Measurements from ENCODE around the gene ASIP.
"Not testable (repeated sequence)": the region's sequence is repeated elsewhere in the genome, so short reads cannot be mapped to it uniquely, and the experiment has no call there.

The ASIP gene

DNA sequence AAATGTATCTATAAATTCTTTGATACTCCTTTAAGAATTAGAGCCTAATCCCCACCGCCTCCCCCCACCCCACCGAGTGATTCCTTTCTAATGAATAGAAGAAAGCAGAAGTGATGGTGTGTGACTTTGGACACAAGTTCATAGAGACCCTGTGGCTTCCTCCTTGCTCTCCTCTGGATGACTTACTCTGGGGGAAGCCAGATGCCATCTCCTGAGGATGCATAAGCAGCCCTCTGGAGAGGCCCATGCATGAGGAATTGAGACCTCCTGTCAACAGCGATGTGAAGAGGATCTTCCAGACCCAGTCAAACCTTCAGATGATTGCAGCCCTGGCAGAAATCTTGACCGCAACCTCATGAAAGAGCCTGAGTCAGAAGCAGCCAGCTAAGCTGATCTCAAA, 40.8 kb downstream of the ASIP start:
- Histone ChIP-seq H3K27ac (ENCODE audit: low read depth, low read length) (no peak overlapping the region), H3K36me3 (ENCODE audit: control insufficient read depth, low read length) (peaks cover 84% of the 10 kb centered on the region), H3K79me2 (ENCODE audit: control insufficient read depth, low read length) (no peaks in the 10 kb centered on the region), H3K9me2 (replicated peaks; ENCODE audit: control insufficient read depth, low read length) (no peaks in the 10 kb centered on the region), H3K4me3 (ENCODE audit: low read length) (no peak overlapping the region), H3K4me1 (ENCODE audit: control insufficient read depth, low read length) (no peaks in the 10 kb centered on the region), H4K20me1 (ENCODE audit: control insufficient read depth, insufficient read depth, low read depth, low read length) (no peaks in the 10 kb centered on the region), H3K9me3 (ENCODE audit: control insufficient read depth, insufficient read depth, low read length) (no peaks in the 10 kb centered on the region), H3F3A (ENCODE audit: control insufficient read depth, insufficient read depth) (no peaks in the 10 kb centered on the region), H3K4me2 (ENCODE audit: low read length) (no peak overlapping the region), H3K27me3 (ENCODE audit: control insufficient read depth, low read length) (no peaks in the 10 kb centered on the region)
- TF ChIP-seq, protein P1, sequence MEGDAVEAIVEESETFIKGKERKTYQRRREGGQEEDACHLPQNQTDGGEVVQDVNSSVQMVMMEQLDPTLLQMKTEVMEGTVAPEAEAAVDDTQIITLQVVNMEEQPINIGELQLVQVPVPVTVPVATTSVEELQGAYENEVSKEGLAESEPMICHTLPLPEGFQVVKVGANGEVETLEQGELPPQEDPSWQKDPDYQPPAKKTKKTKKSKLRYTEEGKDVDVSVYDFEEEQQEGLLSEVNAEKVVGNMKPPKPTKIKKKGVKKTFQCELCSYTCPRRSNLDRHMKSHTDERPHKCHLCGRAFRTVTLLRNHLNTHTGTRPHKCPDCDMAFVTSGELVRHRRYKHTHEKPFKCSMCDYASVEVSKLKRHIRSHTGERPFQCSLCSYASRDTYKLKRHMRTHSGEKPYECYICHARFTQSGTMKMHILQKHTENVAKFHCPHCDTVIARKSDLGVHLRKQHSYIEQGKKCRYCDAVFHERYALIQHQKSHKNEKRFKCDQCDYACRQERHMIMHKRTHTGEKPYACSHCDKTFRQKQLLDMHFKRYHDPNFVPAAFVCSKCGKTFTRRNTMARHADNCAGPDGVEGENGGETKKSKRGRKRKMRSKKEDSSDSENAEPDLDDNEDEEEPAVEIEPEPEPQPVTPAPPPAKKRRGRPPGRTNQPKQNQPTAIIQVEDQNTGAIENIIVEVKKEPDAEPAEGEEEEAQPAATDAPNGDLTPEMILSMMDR (IDR thresholded peaks at IDR 0.05; ENCODE audit: low read depth, low read length, poor library complexity, severe bottlenecking), result no peak
- no peak for TF ChIP-seq EZH2phosphoT487 (IDR thresholded peaks at IDR 0.05; ENCODE audit: borderline replicate concordance, low read length)

GRCh38 chr20:34283844-34284243, 42.6 kb downstream of the ASIP start:
- Histone ChIP-seq H3K27ac (ENCODE audit: low read depth, low read length) (no peak overlapping the region), H3K4me3 (ENCODE audit: low read length) (no peak overlapping the region), H3K79me2 (ENCODE audit: control insufficient read depth, low read length) (no peaks in the 10 kb centered on the region), H4K20me1 (ENCODE audit: control insufficient read depth, insufficient read depth, low read depth, low read length) (no peaks in the 10 kb centered on the region), H3K4me1 (ENCODE audit: control insufficient read depth, low read length) (no peaks in the 10 kb centered on the region), H3K9me2 (replicated peaks; ENCODE audit: control insufficient read depth, low read length) (no peaks in the 10 kb centered on the region), H3K9me3 (ENCODE audit: control insufficient read depth, insufficient read depth, low read length) (no peaks in the 10 kb centered on the region), H3K27me3 (ENCODE audit: control insufficient read depth, low read length) (no peaks in the 10 kb centered on the region), H3K36me3 (ENCODE audit: control insufficient read depth, low read length) (peaks cover 86% of the 10 kb centered on the region), H3F3A (ENCODE audit: control insufficient read depth, insufficient read depth) (no peaks in the 10 kb centered on the region), H3K4me2 (ENCODE audit: low read length) (no peak overlapping the region)
- TF ChIP-seq EZH2phosphoT487 (IDR thresholded peaks at IDR 0.05; ENCODE audit: borderline replicate concordance, low read length), result no peak
- TF ChIP-seq, protein P1 (IDR thresholded peaks at IDR 0.05; ENCODE audit: low read depth, low read length, poor library complexity, severe bottlenecking), result no peak

- H3K27ac ChIP-seq (ENCODE audit: low read depth, low read length), result no peak overlapping the region
- peaks cover 83% of the 10 kb centered on the region for H3K36me3 ChIP-seq (ENCODE audit: control insufficient read depth, low read length)
- H3K4me2 ChIP-seq (ENCODE audit: low read length), result no peak overlapping the region
- H3K9me2 ChIP-seq (replicated peaks; ENCODE audit: control insufficient read depth, low read length), result no peaks in the 10 kb centered on the region
- no peaks in the 10 kb centered on the region for H4K20me1 ChIP-seq (ENCODE audit: control insufficient read depth, insufficient read depth, low read depth, low read length)
- no peaks in the 10 kb centered on the region for H3F3A ChIP-seq (ENCODE audit: control insufficient read depth, insufficient read depth)
- no peaks in the 10 kb centered on the region for H3K27me3 ChIP-seq (ENCODE audit: control insufficient read depth, low read length)
- no peaks in the 10 kb centered on the region for H3K79me2 ChIP-seq (ENCODE audit: control insufficient read depth, low read length)
- no peak for TF ChIP-seq EZH2phosphoT487 (IDR thresholded peaks at IDR 0.05; ENCODE audit: borderline replicate concordance, low read length)
- TF ChIP-seq, protein P1 (IDR thresholded peaks at IDR 0.05; ENCODE audit: low read depth, low read length, poor library complexity, severe bottlenecking), result no peak
- H3K4me1 ChIP-seq (ENCODE audit: control insufficient read depth, low read length), result no peaks in the 10 kb centered on the region
- H3K9me3 ChIP-seq (ENCODE audit: control insufficient read depth, insufficient read depth, low read length), result no peaks in the 10 kb centered on the region
- no peak overlapping the region for H3K4me3 ChIP-seq (ENCODE audit: low read length)
Observed at GRCh38 chr20:34285450-34285849, 44.2 kb downstream of the ASIP start.

- peaks cover 85% of the 10 kb centered on the region for H3K36me3 ChIP-seq (ENCODE audit: control insufficient read depth, low read length)
- H3K4me3 ChIP-seq (ENCODE audit: low read length); H4K20me1 ChIP-seq (ENCODE audit: control insufficient read depth, insufficient read depth, low read depth, low read length); H3K27me3 ChIP-seq (ENCODE audit: control insufficient read depth, low read length); H3K4me1 ChIP-seq (ENCODE audit: control insufficient read depth, low read length); H3F3A ChIP-seq (ENCODE audit: control insufficient read depth, insufficient read depth); H3K79me2 ChIP-seq (ENCODE audit: control insufficient read depth, low read length); H3K9me2 ChIP-seq (replicated peaks; ENCODE audit: control insufficient read depth, low read length); H3K9me3 ChIP-seq (ENCODE audit: control insufficient read depth, insufficient read depth, low read length); H3K4me2 ChIP-seq (ENCODE audit: low read length); H3K27ac ChIP-seq (ENCODE audit: low read depth, low read length): not testable (repeated sequence)
Observed at GRCh38 chr20:34287500-34287899, 46.3 kb downstream of the ASIP start.

Data from DOHH2 (cell line).